Embryonic facial prominence (tissue), 1 donor: ENCODE measurements around the gene CBFB.
"Not testable (repeated sequence)": the region's sequence is repeated elsewhere in the genome, so short reads cannot be mapped to it uniquely, and the experiment has no call there.

Source experiments
- DNase-seq: peaks from one replicate; pipeline ENCODE4 v3.0.0-alpha.2; 2016; ENCODE audit errors: extremely low spot score

CBFB gene

GRCh38 chr16:67041520-67041919 lies 12.6 kb downstream of the CBFB start:
- DNase-seq: not testable (repeated sequence)

DNA sequence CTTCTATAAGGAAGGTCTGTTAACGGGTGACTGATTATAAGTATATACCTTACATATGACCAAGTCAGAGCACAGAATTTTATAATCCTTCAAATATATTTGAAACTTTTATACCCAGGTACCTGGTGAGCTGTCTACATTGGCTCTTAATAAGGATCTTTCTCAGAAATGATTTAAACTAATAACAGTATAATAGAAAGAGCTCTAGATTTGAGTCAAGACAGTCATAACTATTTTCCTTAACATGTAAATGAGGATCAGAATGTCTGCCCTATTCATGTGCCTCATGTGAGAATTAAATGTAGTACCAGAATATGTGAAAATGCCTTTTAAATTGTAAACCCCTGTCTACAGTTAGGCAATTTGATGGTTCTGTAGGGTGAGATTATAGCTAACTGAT lies 14.5 kb downstream of the CBFB start:
- DNase-seq: no peak

GRCh38 chr16:67050796-67051195 lies 21.8 kb downstream of the CBFB start:
- no peak for DNase-seq

GRCh38 chr16:67052399-67052798 lies 23.4 kb downstream of the CBFB start:
- DNase-seq: no peak

- DNase-seq: no peak
These were observed 24.9 kb downstream of the CBFB start for GRCh38 chr16:67053767-67054334.

- no peak for DNase-seq
These were observed 26.0 kb downstream of the CBFB start for GRCh38 chr16:67054901-67055300.

DNA sequence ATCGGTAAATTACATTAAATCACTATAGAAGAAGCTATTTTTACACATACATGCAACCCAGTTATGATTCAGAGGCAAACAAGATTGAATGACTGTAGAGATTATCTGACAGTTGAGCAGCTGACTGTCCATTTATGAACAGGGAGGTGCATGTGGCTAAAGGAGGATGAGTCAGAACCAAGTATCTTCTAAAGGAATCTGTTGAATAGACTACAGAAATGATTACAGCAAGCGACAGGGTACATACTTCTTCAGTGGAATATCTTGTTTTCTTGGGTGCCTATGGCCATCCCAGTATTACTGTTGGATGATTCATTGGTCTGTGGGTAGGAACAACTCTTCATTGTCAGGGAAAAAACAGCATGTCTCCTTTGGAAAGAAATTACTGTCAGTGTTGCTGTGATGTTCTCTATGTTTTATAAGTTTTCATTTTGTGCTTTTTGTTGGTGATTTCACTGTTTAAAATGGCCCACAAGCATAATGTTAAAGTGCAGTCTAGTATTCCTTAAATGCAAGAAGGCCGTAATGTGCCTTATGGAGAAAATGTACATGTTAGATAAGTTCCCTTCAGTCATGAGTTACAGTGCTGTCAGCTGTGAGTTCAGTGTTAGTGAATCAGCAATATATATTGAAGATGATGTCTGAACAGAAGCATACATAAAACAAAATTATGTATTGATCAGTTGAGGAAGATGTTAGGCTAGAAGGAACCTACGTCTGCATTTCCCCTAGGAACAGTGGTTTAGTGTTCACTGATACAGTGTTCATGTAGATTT lies 27.0 kb downstream of the CBFB start:
- DNase-seq: no peak

- DNase-seq: no peak
These were observed 34.1 kb downstream of the CBFB start for GRCh38 chr16:67063008-67063407.

DNA sequence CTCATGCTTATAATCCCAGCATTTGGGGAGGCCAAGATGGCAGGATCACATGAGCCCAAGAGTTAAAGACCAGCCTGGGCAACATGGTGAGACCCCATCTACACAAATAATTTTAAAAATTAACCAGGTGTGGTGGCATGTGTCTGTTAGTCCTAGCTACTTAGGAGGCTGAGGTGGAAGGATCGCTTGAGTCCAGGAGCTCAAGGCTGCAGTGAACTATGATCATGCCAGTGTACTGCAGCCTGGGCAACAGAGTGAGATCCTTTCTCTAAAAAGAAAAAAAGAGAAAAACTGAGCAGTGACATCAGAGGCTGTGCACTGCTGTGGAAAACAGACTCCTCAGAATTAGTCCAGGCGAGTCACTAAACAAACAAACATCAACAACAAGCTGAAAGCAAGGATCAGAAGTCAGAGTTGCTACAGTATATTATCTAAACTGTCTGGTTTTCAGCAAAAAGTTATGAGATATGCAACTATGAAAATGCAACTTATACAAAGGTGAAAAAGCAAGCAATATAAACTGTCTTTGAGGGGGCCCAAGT lies 39.3 kb downstream of the CBFB start:
- DNase-seq: no peak

GRCh38 chr16:67071476-67072048 lies 42.6 kb downstream of the CBFB start:
- no peak for DNase-seq

DNA sequence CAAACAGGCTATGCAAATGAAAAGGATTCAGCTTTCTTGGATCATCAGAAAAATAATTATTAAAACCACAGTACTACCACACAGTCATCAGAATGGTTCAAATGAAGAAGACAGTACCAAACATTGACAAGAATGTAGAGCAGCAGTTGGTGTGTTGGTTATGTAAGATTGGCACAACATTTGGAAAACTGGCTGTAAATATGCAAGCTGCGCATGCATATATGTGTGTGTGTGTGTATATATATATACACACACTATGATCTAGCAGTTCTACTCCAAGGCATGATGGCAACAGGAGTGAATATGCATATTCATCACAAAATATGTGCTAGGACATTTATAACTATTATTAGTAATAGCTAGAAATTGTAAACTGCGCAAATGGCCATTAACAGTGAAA lies 46.4 kb downstream of the CBFB start:
- DNase-seq: no peak

DNA sequence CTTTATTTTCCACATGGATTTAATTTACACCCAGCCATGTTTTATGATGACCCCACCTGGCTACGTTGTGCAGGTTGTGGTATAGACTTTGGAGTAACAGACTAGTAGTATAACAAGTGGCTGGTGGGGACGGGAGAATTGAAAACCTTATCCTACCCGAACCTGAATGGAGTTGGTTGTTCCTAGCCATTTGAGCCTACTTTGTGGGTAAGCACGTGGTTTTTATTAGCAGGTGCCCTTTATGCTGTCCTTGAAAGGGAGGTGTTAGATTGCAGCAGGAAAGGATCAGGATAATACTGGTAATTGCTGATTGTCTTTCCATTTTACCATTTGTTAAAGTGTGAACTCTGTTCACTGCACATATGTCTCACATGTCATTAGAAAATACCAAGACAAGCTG lies 48.9 kb downstream of the CBFB start:
- DNase-seq: no peak

- no peak for DNase-seq
These were observed 53.2 kb downstream of the CBFB start for GRCh38 chr16:67082100-67082499.

DNA sequence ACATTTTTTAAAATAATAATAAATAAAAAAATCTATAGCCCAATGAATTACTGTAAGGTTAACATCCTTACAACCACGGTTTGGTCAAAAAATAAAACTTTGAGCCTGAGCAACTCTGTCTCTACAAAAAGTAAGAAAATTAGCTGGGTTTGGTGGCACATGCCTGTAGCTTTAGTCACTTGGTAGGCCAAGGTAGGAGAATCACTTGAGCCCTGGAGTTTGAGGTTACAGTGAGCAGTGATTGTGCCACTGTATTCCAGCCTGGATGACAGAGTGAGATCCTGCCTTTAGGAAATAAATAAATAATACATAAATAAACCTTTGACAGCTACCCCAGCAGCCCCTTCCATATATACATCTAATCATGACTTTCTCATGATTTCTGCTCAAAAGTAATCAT lies 53.9 kb downstream of the CBFB start:
- DNase-seq: no peak

DNA sequence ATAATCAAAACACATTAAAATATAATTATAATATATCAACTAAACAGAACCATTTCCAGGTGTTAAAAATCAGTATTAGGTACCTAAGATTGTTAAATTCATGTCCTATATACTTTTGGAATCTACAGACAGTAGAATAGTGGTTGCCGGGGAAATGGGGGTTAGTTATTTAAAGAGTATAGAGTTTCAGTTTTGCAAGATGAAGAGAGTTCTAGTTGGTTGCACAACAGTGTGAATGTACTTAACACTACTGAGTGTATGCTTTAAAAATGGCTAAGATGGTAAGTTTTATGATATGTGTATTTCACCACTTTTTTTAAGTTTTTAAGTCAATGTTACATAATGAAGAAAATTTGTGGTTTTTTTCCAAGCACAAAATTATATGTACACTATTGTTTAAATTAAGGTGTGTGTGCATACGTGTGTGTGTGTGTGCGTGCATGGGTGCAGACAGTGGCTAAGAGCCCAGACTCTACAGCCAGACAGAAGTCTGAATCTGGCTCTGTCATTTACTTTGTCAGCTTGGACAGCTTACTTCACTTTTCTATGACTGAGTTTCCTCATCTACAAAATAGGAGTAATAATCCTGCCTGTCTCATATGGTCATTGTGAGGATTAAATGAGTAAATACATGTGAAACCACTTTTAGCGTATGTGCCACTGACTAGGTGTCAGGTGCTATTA lies 55.5 kb downstream of the CBFB start:
- no peak for DNase-seq

DNA sequence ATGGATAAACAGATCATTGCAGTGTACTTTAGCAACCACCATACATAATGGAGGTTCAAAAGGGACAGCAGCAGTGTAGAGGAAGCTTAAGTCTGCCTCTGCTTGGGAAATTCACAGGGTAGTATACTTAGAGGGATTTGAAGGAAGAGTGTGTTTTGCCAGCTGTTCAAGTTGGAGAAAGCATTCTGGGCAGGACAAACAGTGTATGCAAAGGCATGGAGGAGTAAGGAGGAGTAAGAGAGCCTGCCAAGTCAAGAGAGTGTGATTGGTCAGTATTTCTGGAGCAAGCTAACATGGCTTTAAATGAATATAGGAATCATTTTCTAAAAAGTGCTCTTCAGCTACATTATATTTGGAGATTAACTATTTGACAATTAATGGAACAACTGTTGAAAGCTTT lies 57.9 kb downstream of the CBFB start:
- DNase-seq: no peak

DNA sequence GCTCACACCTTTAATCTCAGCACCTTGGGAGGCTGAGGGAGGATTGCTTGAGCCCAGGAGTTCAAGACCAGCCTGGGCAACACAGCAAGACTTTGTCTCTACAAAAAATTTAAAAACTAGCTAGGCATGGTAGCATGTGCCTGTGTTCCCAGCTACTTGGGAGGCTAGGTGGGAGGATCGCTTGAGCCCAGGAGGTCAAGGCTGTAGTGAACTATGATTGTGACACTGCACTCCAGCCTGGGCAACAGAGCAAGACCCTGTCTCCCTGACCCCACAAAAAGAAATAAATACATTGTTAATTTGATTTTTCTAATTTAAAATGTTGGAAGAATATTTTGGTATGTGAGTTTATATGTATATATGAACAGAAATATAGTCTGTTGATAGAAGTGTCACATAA lies 58.3 kb downstream of the CBFB start:
- no peak for DNase-seq

DNA sequence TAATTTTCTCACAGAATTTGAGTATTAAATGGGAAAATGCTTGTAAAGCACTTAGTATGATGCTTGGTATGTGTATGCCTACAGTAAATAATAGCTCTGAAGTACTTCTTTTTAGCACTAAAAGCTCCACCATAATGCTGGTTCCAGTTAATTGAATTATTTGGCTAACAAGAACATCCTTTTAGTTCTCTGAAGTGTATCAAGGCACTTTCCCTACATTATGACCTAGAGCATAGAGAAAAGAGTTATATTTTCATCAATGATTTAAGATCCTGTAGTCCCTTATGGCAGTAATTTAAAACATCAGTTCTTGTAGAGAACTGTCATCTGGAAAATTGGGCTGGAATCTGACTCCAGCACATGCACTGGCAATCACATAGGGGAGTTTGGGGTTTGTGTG lies 58.9 kb downstream of the CBFB start:
- DNase-seq: no peak

- DNase-seq: no peak
These were observed 59.6 kb downstream of the CBFB start for GRCh38 chr16:67088551-67088950.

- DNase-seq: no peak
These were observed 60.2 kb downstream of the CBFB start for GRCh38 chr16:67089101-67089500.

GRCh38 chr16:67091906-67092566 lies 63.1 kb downstream of the CBFB start:
- DNase-seq: no peak
